Calu3 (cell line): ENCODE measurements around the gene PMPCA. TPM values are rescaled to one million over a fixed set of nuclear protein-coding genes. Genes with fewer than 3 reads are reported as not detected.

Experiments
- BruUV-seq: library from RNA; stranded (reverse); fragments of 400-500 nt; replicated peaks from 2 replicates; lab custom pipeline; 2021; lab: Mats Ljungman, UMichigan
- CTCF ChIA-PET: fragments of 300-600 bp; sonication (Branson Sonifier 250); formaldehyde crosslinking; loops from one replicate; lab custom pipeline; 2022; ENCODE audit warnings: antibody characterized with exemption; lab: Charles Lee
- DNase-seq: peaks from one replicate; pipeline ENCODE4 v3.0.0; 2022
- H3K27ac Mint-ChIP-seq: one replicate; pipeline ENCODE4 v1.8.0; 2022; ENCODE audit warnings: mixed read lengths; ENCODE audit not compliant: unreplicated experiment
- H3K27me3 Mint-ChIP-seq: one replicate; pipeline ENCODE4 v1.8.0; 2022; ENCODE audit warnings: mixed read lengths; ENCODE audit not compliant: unreplicated experiment
- H3K36me3 Mint-ChIP-seq: one replicate; pipeline ENCODE4 v1.8.0; 2022; ENCODE audit warnings: mild to moderate bottlenecking, moderate library complexity, mixed read lengths; ENCODE audit not compliant: insufficient read depth, unreplicated experiment
- H3K4me1 Mint-ChIP-seq: one replicate; pipeline ENCODE4 v1.8.0; 2022; ENCODE audit warnings: mild to moderate bottlenecking, low read depth, mixed read lengths; ENCODE audit not compliant: unreplicated experiment
- H3K4me3 Mint-ChIP-seq: one replicate; pipeline ENCODE4 v1.8.0; 2022; ENCODE audit warnings: mild to moderate bottlenecking, low read depth, moderate library complexity, mixed read lengths; ENCODE audit not compliant: unreplicated experiment
- H3K9me3 Mint-ChIP-seq: one replicate; pipeline ENCODE4 v1.8.0; 2022; ENCODE audit warnings: low read depth, mixed read lengths; ENCODE audit not compliant: unreplicated experiment
- CTCF ChIP-seq: fragments of 200-600 bp; IDR thresholded peaks from one replicate; pipeline ENCODE4 v1.8.0; 2022; ENCODE audit warnings: antibody characterized with exemption; ENCODE audit not compliant: unreplicated experiment
- intact Hi-C: fragments of 100-400 bp; cut with micrococcal nuclease; formaldehyde crosslinking; loops from one replicate; pipeline ENCODE4 v1.10.0; 2022; ENCODE audit not compliant: unreplicated experiment
- total RNA-seq: library from RNA; stranded (reverse); gene quantifications from 2 replicates; pipeline ENCODE4 v1.2.3, GENCODE V29; 2022

Gene PMPCA
- total RNA-seq, 1 experiment from 2014 or later: 44.0 TPM

GRCh38 chr9:136407911-136408310 is 2.5 kb upstream of the PMPCA start:
- no peak for DNase-seq
- Mint-ChIP-seq H3K36me3 (peaks cover 54% of the 10 kb centered on the region), H3K9me3 (no peaks in the 10 kb centered on the region), H3K4me3 (no peak overlapping the region), H3K27ac (no peak overlapping the region), H3K27me3 (no peaks in the 10 kb centered on the region), H3K4me1 (peaks cover 21% of the 10 kb centered on the region)
- intact Hi-C loops: no loop called here
- CTCF ChIA-PET: no interaction called here
- TF ChIP-seq CTCF: no peak
- no TSS peak for BruUV-seq

DNA sequence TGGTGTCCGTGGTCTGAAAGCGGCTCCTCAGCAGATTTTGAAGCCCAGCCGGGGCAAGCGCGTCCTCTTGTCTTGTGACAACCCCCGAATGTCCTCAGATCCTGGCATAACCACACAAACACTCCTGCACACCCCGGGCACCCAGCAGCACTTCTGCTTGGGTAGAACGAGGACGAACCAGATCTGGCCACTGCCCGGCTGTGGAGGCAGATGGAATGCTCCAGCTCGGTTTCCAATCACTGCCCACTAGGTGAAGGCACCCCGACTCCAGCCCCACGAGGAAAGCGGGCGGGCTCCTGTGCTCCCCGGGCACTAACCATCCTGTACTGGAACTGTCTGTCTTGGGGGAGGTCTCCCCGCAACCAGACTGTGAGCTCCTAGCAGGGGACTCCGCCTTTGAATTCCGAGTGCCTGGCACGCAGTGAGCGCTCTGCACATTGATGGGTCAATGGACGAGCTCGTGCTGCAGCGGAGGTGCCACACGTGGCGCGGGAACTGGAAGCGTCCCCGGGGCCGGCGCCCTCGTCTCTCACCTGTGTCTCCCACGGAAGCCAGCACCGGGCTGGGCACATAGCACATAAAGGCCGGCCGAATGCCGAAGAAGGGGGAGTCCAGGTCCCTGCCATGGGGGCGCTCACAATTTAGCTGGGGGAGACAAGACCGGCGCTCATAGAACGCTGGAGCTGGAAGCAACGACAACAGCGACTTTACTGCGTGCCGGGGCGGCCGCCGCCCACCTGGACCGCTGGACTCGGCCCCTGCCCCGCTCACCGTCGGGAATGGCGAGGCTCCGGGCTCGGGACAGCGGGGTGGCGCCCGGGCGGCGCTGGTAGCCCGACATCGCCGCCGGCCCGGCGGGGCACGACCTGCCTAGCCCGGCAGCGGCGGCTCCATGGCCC is 652 bp upstream of the PMPCA start:
- intact Hi-C loops: no loop called here
- Mint-ChIP-seq H3K27me3 (no peaks in the 10 kb centered on the region), H3K36me3 (peaks cover 56% of the 10 kb centered on the region), H3K4me1 (peaks cover 21% of the 10 kb centered on the region), H3K27ac (peak overlapping the region; percentile 81), H3K9me3 (no peaks in the 10 kb centered on the region), H3K4me3 (peak overlapping the region; percentile 93)
- peak; percentile 17 for DNase-seq
- no peak for TF ChIP-seq CTCF
- BruUV-seq: TSS peak; percentile 74
- CTCF ChIA-PET: interaction anchor here (0.6 to 1.1 kb wide), 2 partner anchors 64 to 474 kb away, joined by 3 read pairs; no protein-coding TSS in a partner anchor

GRCh38 chr9:136411378-136411777 is 920 bp downstream of the PMPCA start:
- H3K4me1 Mint-ChIP-seq: peaks cover 21% of the 10 kb centered on the region
- peak overlapping the region; percentile 93 for H3K4me3 Mint-ChIP-seq
- peaks cover 49% of the 10 kb centered on the region for H3K36me3 Mint-ChIP-seq
- intact Hi-C loops: no loop called here
- no peak for TF ChIP-seq CTCF
- TSS peak; percentile 73 for BruUV-seq
- H3K27me3 Mint-ChIP-seq: no peaks in the 10 kb centered on the region
- CTCF ChIA-PET: no interaction called here
- peak overlapping the region; percentile 81 for H3K27ac Mint-ChIP-seq
- no peak for DNase-seq
- no peaks in the 10 kb centered on the region for H3K9me3 Mint-ChIP-seq

GRCh38 chr9:136412962-136413361 is 2.5 kb downstream of the PMPCA start:
- Mint-ChIP-seq H3K9me3 (no peaks in the 10 kb centered on the region), H3K36me3 (peaks cover 44% of the 10 kb centered on the region), H3K27me3 (no peaks in the 10 kb centered on the region), H3K27ac (no peak overlapping the region), H3K4me1 (peaks cover 21% of the 10 kb centered on the region), H3K4me3 (no peak overlapping the region)
- no TSS peak for BruUV-seq
- no peak for DNase-seq
- no peak for TF ChIP-seq CTCF
- CTCF ChIA-PET: no interaction called here
- intact Hi-C loops: no loop called here
